Pulmonary artery endothelial cell (primary cell): ENCODE results near the gene DLG2. TPM values are rescaled to one million over a fixed set of nuclear protein-coding genes. Genes with fewer than 3 reads are reported as not detected.

Experiments used
- DNase-seq: peaks from one replicate; pipeline ENCODE4 v3.0.0-alpha.2; 2011; ENCODE audit warnings: low read depth, low spot score
- total RNA-seq: library from RNA; depleted of rRNA; stranded (reverse); fragments of >200 nt; gene quantifications from 2 replicates; pipeline ENCODE4 v1.2.3, GENCODE V29; 2014

DLG2 gene
- total RNA-seq, 1 donor from 2014 or later: 0.66 TPM

DNA sequence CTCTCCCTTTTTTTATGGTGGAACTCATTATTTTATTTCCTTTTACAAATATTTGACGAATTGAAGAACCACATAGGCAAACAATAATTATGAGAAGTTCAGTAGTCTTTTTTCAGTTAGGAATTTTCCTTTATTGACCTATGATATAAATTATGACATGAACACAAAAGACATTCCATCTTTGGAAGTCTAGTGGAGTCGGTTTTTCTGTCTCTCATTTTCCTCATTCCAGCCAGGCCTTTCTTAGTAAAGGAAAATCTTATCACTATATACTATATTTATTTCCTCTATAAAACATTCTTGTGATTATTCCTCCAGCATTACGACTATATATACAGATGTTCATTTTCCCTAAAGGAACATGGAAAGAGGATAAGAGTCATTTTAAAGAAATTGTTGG is 1046.1 kb downstream of the DLG2 start:
- no peak for DNase-seq

- no peak for DNase-seq
These were observed 1046.7 kb downstream of the DLG2 start for GRCh38 chr11:84580428-84580827.

DNA sequence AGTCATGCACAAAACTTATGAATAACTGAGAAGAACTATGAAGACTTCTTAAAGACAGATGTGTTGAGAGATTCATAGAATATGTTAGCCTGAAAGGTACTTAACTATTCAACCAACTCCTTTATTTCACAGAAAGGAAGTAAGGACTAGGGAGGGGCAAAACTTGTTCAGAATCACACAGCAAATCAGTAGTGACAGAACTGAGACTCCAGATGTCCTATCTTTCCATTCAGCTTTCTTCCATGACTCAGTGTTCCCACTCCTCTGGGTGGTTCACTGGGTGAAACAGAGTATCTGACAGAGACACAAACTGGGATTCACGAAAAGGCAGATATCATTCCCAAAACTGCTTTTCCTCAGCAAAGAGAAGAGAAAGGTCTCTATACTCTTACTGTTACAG is 1053.3 kb downstream of the DLG2 start:
- no peak for DNase-seq

DNA sequence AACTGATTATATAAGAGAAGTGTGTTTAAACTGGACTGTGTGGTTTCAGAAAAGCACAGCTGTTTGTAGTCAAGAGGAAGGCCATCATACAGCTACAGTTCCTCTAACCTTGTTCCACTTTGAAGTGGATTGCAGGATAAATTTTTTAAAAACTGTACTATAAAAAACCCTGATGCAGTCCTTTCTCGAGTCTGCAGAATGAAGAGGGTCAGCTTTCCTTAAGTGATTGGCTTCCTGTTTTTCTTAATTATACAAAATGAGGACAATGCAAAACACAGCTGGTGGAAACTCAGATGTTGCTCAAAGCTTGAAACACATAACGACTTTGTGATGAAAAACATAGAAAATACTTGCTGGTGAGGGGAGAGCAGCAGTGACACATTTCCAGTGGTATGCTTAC is 1060.5 kb downstream of the DLG2 start:
- DNase-seq: no peak

- DNase-seq: no peak
These were observed 1062.3 kb downstream of the DLG2 start for GRCh38 chr11:84564867-84565184.

GRCh38 chr11:84564180-84564866 is 1062.8 kb downstream of the DLG2 start:
- peak; percentile 5 for DNase-seq

GRCh38 chr11:84563356-84563755 is 1063.8 kb downstream of the DLG2 start:
- no peak for DNase-seq

DNA sequence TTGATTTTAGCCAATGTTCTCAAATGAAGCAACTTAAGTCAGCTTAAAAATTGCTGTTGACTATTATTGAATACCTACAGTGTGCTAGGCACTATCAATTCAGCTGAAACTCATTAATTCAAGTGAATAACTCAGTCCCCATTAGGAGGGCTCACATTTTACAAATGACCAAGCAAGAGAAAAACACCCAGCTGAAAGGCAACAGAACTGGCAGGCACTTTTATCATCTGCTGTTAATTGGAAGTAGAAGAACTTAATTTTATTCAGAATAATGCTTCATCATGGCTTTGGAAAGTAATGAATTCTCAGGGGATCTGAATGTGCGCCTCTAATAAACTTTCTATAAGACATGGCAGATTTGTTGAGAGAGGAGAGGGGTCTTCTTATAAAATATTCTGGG is 1066.9 kb downstream of the DLG2 start:
- no peak for DNase-seq

DNA sequence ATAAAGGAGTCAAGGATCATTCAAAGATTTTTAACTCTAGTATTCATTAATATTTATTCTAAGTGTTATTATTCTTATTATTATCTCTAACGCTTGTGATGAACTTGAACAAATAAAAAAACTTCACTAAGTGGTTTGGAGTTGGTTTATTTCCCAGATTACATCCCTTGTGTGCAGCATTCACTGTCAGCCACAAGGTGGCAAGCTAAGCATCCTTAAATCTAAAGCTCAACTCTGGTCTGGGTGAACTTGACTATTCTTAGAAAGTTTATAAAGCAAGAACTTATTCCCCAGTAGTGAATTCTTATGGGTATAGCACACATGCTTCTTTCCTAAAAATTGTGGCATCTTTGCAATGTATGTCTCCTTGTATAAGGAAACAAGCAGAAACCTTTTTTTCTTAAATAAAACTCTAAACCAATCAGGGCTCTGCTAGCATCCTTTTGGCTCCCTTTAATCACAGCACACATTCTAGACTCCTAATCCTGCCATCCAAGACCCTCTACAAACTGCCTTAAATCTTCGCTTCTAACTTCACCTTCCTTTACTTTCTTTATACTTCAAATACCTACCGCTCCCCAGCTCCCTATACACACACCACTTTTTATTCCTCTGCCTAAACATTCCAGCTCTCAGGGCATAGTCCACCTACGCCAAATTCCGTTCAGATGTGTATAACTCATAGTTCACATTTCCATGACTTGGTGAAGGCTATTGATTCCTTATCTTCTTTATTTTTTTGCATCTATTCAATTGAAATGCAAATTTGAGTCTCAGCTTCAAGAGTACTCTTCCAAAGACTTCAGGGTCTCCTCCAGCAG is 1068.8 kb downstream of the DLG2 start:
- DNase-seq: peak; percentile 2

- no peak for DNase-seq
These were observed 1074.4 kb downstream of the DLG2 start for GRCh38 chr11:84552791-84553190.

- no peak for DNase-seq
These were observed 1077.9 kb downstream of the DLG2 start for GRCh38 chr11:84549217-84549616.

DNA sequence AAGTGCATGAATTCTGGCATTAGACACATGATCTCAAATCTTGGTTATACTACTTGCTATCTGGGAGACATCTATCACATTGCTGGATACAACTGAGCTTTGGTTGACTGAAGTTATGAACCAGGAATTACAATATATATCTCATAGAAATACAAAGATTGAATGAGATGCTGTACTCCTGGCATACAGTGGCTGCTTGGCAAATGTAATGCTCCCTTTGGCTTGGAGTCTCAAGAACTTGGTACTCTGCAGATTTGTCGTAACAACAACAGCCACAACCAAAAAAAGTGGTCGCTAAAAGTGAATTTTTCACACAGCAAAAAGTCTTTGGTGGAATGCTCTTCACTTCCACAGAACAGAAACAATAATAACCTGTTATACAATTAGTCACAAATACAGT is 1082.6 kb downstream of the DLG2 start:
- DNase-seq: no peak

- no peak for DNase-seq
These were observed 1083.6 kb downstream of the DLG2 start for GRCh38 chr11:84543367-84544159.

- no peak for DNase-seq
These were observed 1085.3 kb downstream of the DLG2 start for GRCh38 chr11:84541731-84542340.

DNA sequence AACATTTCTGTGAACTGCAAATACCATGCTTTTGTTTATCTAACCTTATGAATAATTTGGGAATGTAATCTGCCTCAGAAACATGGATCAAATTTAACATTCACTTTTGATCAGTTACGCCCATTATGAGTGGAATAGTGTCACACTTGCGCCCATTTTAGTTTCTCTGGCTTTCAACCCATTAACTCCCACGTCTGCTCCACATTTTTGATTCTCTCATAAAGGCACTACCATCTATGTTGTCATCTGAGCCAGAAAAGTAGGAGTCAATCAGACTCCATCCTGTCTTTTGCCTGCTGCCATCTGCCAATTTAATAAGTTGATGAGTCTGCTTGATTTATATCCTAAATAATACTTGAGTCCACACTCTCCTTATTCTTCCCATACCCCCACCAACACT is 1090.7 kb downstream of the DLG2 start:
- DNase-seq: no peak

DNA sequence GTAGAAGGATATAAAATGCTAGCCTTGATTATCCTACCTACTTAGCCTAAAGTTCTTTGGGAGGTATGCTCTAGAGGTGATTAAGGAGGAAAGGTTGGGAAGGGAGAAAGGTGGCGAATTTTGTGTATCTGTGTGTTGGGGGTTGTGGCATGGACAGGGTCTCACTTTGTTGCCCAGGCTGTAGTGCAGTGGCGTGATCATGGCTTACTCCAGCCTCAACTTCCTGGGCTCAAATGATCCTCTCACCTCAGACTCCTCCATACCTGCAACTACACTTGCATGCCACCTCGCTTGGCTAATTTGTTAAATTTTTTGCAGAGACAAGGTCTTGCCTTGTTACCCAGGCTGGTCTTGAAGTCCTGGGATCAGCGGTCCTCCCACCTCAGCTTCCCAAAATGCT is 1094.8 kb downstream of the DLG2 start:
- DNase-seq: no peak

GRCh38 chr11:84526250-84526649 is 1100.9 kb downstream of the DLG2 start:
- no peak for DNase-seq

DNA sequence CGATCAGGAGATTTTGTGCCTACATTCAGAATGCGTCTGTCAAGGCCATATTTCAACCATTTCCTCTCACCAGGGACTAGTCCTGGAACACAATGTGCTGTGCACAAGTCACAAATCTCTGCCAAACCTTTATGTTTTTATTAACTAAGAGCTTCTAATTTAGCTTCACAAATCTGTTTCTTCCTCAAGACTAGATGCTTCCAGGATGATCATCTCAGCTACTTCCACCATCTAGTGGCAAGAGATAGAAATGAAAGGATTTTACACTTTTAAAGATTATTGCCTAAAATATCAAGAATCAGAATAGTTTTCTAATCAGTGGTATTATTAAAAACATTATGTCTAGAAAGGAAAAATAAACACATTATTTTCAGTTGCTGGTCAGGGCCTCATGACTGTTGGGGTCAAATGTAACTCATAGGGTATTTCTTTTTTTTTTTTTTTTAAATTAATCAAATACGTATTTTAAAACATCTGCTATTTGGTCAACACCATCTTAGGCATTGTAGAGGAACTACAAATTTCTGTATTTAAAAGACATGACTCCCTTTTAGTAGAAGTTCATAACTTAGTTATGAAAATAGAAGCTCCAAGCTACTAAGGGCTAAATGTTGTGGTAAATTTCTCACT is 1102.6 kb downstream of the DLG2 start:
- no peak for DNase-seq

GRCh38 chr11:84522331-84522730 is 1104.8 kb downstream of the DLG2 start:
- DNase-seq: no peak

GRCh38 chr11:84518631-84519183 is 1108.4 kb downstream of the DLG2 start:
- no peak for DNase-seq

DNA sequence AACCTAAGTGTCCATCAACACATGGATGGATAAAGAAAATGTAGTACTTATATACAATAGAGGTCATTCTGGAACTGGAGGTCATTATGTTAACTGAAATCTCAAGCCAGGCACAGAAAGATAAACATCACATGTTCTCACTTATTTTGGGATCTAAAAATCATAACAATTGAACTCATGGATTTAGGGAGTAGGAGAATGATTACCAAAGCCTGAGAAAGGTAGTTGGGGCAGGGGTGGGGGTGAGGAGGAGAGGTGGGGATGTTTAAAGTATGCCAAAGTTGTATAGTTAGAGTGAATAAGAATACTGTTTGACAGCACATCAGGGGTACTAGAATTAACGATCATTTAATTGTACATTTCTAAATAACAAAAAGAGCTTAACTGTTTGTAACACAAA is 1112.7 kb downstream of the DLG2 start:
- no peak for DNase-seq
